HEK293 (cell line): Measurements from ENCODE around the gene CORO2B.

Experiments used
- CTCF ChIP-seq: fragments of 450-650 bp; formaldehyde crosslinking; IDR thresholded peaks from 2 replicates; pipeline ENCODE4 v1.5.1; 2016; ENCODE audit warnings: missing biosample characterization, missing genetic modification characterization
- MYNN ChIP-seq: fragments of 450-650 bp; formaldehyde crosslinking; IDR thresholded peaks from 2 replicates; pipeline ENCODE4 v1.5.1; 2016; ENCODE audit warnings: missing biosample characterization, missing genetic modification characterization, borderline replicate concordance
- PRDM10 ChIP-seq: fragments of 450-650 bp; formaldehyde crosslinking; IDR thresholded peaks from 2 replicates; pipeline ENCODE4 v1.5.1; 2016; ENCODE audit warnings: missing biosample characterization, missing genetic modification characterization
- RBAK ChIP-seq: fragments of 450-650 bp; formaldehyde crosslinking; IDR thresholded peaks from 2 replicates; pipeline ENCODE4 v1.5.1; 2016; ENCODE audit warnings: missing biosample characterization, missing genetic modification characterization
- REPIN1 ChIP-seq: fragments of 450-650 bp; formaldehyde crosslinking; IDR thresholded peaks from 2 replicates; pipeline ENCODE4 v1.5.1; 2017; ENCODE audit warnings: missing biosample characterization, missing genetic modification characterization, low read depth
- ZBTB1 ChIP-seq: fragments of 450-650 bp; formaldehyde crosslinking; IDR thresholded peaks from 2 replicates; pipeline ENCODE4 v1.5.1; 2016; ENCODE audit warnings: missing biosample characterization, missing genetic modification characterization
- ZBTB26 ChIP-seq: fragments of 450-650 bp; formaldehyde crosslinking; optimal IDR thresholded peaks from 2 replicates; pipeline ENCODE3; 2016; ENCODE audit warnings: missing biosample characterization, mild to moderate bottlenecking, missing genetic modification characterization
- ZBTB7A ChIP-seq: fragments of 450-650 bp; formaldehyde crosslinking; IDR thresholded peaks from 2 replicates; pipeline ENCODE4 v1.5.1; 2016; ENCODE audit warnings: low read depth, missing biosample characterization, missing genetic modification characterization
- ZNF16 ChIP-seq: fragments of 450-650 bp; formaldehyde crosslinking; IDR thresholded peaks from 2 replicates; pipeline ENCODE4 v1.5.1; 2016; ENCODE audit warnings: low read depth, missing biosample characterization, missing genetic modification characterization
- ZNF274 ChIP-seq, 2 experiments: fragments of 200-500 bp in 1 of 2; fragments of 450-650 bp in 1 of 2; sonication (Bioruptor generic) in 1 of 2; formaldehyde crosslinking in 1 of 2; IDR thresholded peaks; 2 replicates each; pipeline versions ENCODE4 v1.5.1 to v1.6.1; 2014 to 2016; ENCODE audit warnings: borderline replicate concordance in 1 of 2, inconsistent platforms in 1 of 2, low read length in 1 of 2, missing biosample characterization in 1 of 2, missing genetic modification characterization in 1 of 2
- ZNF501 ChIP-seq: fragments of 450-650 bp; formaldehyde crosslinking; IDR thresholded peaks from 2 replicates; pipeline ENCODE4 v1.5.1; 2016; ENCODE audit warnings: missing biosample characterization, missing genetic modification characterization
- ZNF664 ChIP-seq: fragments of 450-650 bp; formaldehyde crosslinking; IDR thresholded peaks from 2 replicates; pipeline ENCODE4 v1.5.1; 2016; ENCODE audit warnings: missing biosample characterization, missing genetic modification characterization
- ZSCAN18 ChIP-seq: fragments of 450-650 bp; formaldehyde crosslinking; IDR thresholded peaks from 2 replicates; pipeline ENCODE4 v1.5.1; 2016; ENCODE audit warnings: missing biosample characterization, missing genetic modification characterization

GRCh38 chr15:68531387-68532179, 47.2 kb upstream of the CORO2B start:
- TF ChIP-seq PRDM10 (no peak), ZSCAN18 (tag by site-specific recombination) (no peak), RBAK (no peak), ZNF664 (tag by site-specific recombination) (no peak), ZNF501 (no peak), ZBTB7A (tag by site-specific recombination) (no peak), CTCF (tag by site-specific recombination) (no peak), ZNF274 (IDR thresholded peaks at IDR 0.05; ENCODE audit: low read length) (no peak), ZNF274 (tag by site-specific recombination; IDR thresholded peaks at IDR 0.05; ENCODE audit: borderline replicate concordance) (no peak), ZNF16 (tag by site-specific recombination) (no peak), REPIN1 (no peak), ZBTB26 (tag by site-specific recombination) (no peak), MYNN (tag by site-specific recombination) (no peak), ZBTB1 (tag by site-specific recombination) (no peak)
